Measurements from ENCODE around the gene CCNQ.

CCNQ gene

DNA sequence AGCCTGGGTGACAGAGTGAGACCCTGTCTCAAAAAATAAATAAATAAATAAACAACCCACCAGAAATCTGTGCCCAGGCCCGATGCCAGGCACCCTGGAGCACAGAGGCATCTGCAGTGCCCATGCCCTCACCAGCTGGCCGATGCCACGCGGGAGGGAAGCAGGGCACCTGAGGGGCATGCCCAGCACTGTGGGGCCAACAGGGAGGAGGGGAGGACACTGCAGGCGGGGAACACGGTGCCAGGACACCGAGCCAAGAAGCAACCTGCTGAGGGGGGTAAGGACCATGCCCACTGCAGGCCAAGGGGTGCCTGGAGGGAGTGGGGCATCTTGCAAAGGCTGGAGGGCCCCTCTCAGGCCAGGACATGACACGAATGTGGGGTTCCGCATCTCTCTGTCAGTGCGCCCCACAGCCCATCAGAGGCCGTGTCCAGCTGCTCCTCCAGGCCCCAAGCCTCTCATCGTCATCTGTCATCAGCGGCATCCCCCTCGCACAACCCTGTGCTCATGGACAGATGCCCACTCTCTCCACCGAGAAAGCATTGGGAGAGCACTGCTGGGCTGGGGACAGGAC is 34.8 kb upstream of the CCNQ start:
- no peak overlapping the region for H3K27ac ChIP-seq (ENCODE audit: low read length)
- ATAC-seq (ENCODE audit: insufficient read depth, low read depth) = no peak
- H3K36me3 ChIP-seq (ENCODE audit: insufficient read depth, low read length) = no peaks in the 10 kb centered on the region
- no peaks in the 10 kb centered on the region for H3K9me3 ChIP-seq (ENCODE audit: insufficient read depth, low read length, severe bottlenecking)
- H3K9ac ChIP-seq (ENCODE audit: low read depth, low read length) = no peak overlapping the region
- no peak overlapping the region for H3K4me3 ChIP-seq (ENCODE audit: low read depth in 1 of 2, low read length in 2 of 2)
- no peak overlapping the region for H2AFZ ChIP-seq (ENCODE audit: low read depth, low read length)
- no peaks in the 10 kb centered on the region for H4K20me1 ChIP-seq (ENCODE audit: insufficient read depth, low read length)
- no peak for DNase-seq
- no peaks in the 10 kb centered on the region for H3K27me3 ChIP-seq (ENCODE audit: insufficient read depth, low read length, poor library complexity)
- no peaks in the 10 kb centered on the region for H3K79me2 ChIP-seq (ENCODE audit: insufficient read depth, low read length)
- no peak overlapping the region for H3K4me2 ChIP-seq (ENCODE audit: insufficient read depth, low read length)
- H3K4me1 ChIP-seq (ENCODE audit: insufficient read depth, low read length) = no peaks in the 10 kb centered on the region
- TF ChIP-seq, protein P1, sequence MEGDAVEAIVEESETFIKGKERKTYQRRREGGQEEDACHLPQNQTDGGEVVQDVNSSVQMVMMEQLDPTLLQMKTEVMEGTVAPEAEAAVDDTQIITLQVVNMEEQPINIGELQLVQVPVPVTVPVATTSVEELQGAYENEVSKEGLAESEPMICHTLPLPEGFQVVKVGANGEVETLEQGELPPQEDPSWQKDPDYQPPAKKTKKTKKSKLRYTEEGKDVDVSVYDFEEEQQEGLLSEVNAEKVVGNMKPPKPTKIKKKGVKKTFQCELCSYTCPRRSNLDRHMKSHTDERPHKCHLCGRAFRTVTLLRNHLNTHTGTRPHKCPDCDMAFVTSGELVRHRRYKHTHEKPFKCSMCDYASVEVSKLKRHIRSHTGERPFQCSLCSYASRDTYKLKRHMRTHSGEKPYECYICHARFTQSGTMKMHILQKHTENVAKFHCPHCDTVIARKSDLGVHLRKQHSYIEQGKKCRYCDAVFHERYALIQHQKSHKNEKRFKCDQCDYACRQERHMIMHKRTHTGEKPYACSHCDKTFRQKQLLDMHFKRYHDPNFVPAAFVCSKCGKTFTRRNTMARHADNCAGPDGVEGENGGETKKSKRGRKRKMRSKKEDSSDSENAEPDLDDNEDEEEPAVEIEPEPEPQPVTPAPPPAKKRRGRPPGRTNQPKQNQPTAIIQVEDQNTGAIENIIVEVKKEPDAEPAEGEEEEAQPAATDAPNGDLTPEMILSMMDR (IDR thresholded peaks at IDR 0.05; ENCODE audit: borderline replicate concordance, extremely low read depth, low read length, poor library complexity, severe bottlenecking) = no peak
- no peak for TF ChIP-seq EZH2 (IDR thresholded peaks at IDR 0.05; ENCODE audit: borderline replicate concordance, low read depth, low read length, severe bottlenecking)

DNA sequence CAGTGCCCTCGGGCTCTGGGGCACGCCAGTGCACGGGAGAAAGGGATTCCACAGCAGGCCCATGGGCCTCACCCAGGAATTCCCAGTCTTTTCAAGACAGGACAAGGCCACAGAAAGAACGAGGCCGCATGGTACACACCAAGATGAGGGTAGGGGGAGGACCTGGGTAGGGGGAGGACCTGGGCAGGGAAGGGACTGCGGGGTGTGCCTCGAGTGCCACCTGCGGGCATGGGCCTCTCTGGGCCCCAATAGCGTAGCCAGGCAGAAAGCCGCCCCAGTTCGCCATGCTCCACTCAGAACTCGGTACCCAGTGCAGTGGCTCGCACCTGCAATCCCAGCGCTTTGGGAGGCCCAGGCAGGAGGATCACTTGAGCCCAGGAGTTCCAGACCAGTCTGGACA is 34.1 kb upstream of the CCNQ start:
- H3K27me3 ChIP-seq (ENCODE audit: insufficient read depth, low read length, poor library complexity) = no peaks in the 10 kb centered on the region
- H3K4me2 ChIP-seq (ENCODE audit: insufficient read depth, low read length) = no peak overlapping the region
- H2AFZ ChIP-seq (ENCODE audit: low read depth, low read length) = no peak overlapping the region
- no peak overlapping the region for H3K27ac ChIP-seq (ENCODE audit: low read length)
- no peak overlapping the region for H3K4me3 ChIP-seq (ENCODE audit: low read depth in 1 of 2, low read length in 2 of 2)
- H3K4me1 ChIP-seq (ENCODE audit: insufficient read depth, low read length) = no peaks in the 10 kb centered on the region
- DNase-seq = no peak
- no peaks in the 10 kb centered on the region for H3K79me2 ChIP-seq (ENCODE audit: insufficient read depth, low read length)
- no peaks in the 10 kb centered on the region for H3K36me3 ChIP-seq (ENCODE audit: insufficient read depth, low read length)
- ATAC-seq (ENCODE audit: insufficient read depth, low read depth) = no peak
- H4K20me1 ChIP-seq (ENCODE audit: insufficient read depth, low read length) = no peaks in the 10 kb centered on the region
- H3K9me3 ChIP-seq (ENCODE audit: insufficient read depth, low read length, severe bottlenecking) = no peaks in the 10 kb centered on the region
- no peak overlapping the region for H3K9ac ChIP-seq (ENCODE audit: low read depth, low read length)
- TF ChIP-seq EZH2 (IDR thresholded peaks at IDR 0.05; ENCODE audit: borderline replicate concordance, low read depth, low read length, severe bottlenecking) = no peak
- TF ChIP-seq, protein P1 (IDR thresholded peaks at IDR 0.05; ENCODE audit: borderline replicate concordance, extremely low read depth, low read length, poor library complexity, severe bottlenecking) = no peak

DNA sequence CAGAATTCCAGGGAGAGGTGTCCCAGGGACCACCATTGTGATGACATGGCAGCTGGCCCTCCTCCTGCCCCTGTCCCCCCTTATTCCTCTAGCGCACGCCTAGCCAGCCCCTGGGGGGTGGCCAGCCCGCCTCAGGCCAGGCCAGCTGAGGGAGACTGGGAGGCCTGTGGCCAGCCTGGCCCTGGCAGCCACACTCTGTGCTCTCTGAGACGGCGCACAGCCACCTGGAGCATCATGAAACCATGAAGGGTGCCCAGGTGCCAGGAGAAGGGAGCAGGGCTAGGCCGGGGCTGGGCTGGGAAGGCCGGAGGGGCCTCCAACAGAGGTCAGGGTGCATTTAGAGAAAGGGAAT is 33.6 kb upstream of the CCNQ start:
- Histone ChIP-seq H4K20me1 (ENCODE audit: insufficient read depth, low read length) (no peaks in the 10 kb centered on the region), H3K4me3 (ENCODE audit: low read depth in 1 of 2, low read length in 2 of 2) (no peak overlapping the region), H3K4me1 (ENCODE audit: insufficient read depth, low read length) (no peaks in the 10 kb centered on the region), H3K27me3 (ENCODE audit: insufficient read depth, low read length, poor library complexity) (no peaks in the 10 kb centered on the region), H2AFZ (ENCODE audit: low read depth, low read length) (no peak overlapping the region), H3K27ac (ENCODE audit: low read length) (no peak overlapping the region), H3K4me2 (ENCODE audit: insufficient read depth, low read length) (no peak overlapping the region), H3K36me3 (ENCODE audit: insufficient read depth, low read length) (no peaks in the 10 kb centered on the region), H3K9me3 (ENCODE audit: insufficient read depth, low read length, severe bottlenecking) (no peaks in the 10 kb centered on the region), H3K9ac (ENCODE audit: low read depth, low read length) (no peak overlapping the region), H3K79me2 (ENCODE audit: insufficient read depth, low read length) (no peaks in the 10 kb centered on the region)
- DNase-seq = no peak
- no peak for ATAC-seq (ENCODE audit: insufficient read depth, low read depth)
- TF ChIP-seq, protein P1 (IDR thresholded peaks at IDR 0.05; ENCODE audit: borderline replicate concordance, extremely low read depth, low read length, poor library complexity, severe bottlenecking) = no peak
- no peak for TF ChIP-seq EZH2 (IDR thresholded peaks at IDR 0.05; ENCODE audit: borderline replicate concordance, low read depth, low read length, severe bottlenecking)
